LNCAP (cell line): ENCODE data around the gene SPOUT1.

Experiments
- CTCF ChIP-seq: fragments of 450-650 bp; IDR thresholded peaks from 2 replicates; pipeline ENCODE4 v1.5.1; 2017; ENCODE audit warnings: mild to moderate bottlenecking

Gene SPOUT1

GRCh38 chr9:128823903-128824406 lies 5.6 kb downstream of the SPOUT1 start:
- no peak for TF ChIP-seq CTCF

- TF ChIP-seq CTCF = no peak
Observed at GRCh38 chr9:128823362-128823902, 6.2 kb downstream of the SPOUT1 start.

GRCh38 chr9:128822407-128823042 lies 7.1 kb downstream of the SPOUT1 start:
- TF ChIP-seq CTCF = no peak

- TF ChIP-seq CTCF = no peak
Observed at GRCh38 chr9:128821584-128822406, 7.8 kb downstream of the SPOUT1 start.

- no peak for TF ChIP-seq CTCF
Observed at GRCh38 chr9:128820665-128821583, 8.7 kb downstream of the SPOUT1 start.

GRCh38 chr9:128819716-128820664 lies 9.6 kb downstream of the SPOUT1 start:
- no peak for TF ChIP-seq CTCF
